Peyer's patch (tissue), 4 donors: ENCODE data around the gene METAP1D.

Experiments
- POLR2A ChIP-seq, 2 donors: fragments of 450-650 bp; IDR thresholded peaks; one replicate each; pipeline ENCODE4 v1.5.1; 2017; ENCODE audit warnings: antibody characterized with exemption in 2 of 2, mild to moderate bottlenecking in 2 of 2, moderate library complexity in 2 of 2
- TF ChIP-seq, protein P1 (sequence below), 6 experiments: fragments of 450-650 bp in 4 of 6; fragments of 200-600 bp in 2 of 6; sonication (generic) in 1 of 6; IDR thresholded peaks; one replicate each; pipeline ENCODE4 v1.5.1; 2017 to 2019; ENCODE audit warnings: antibody characterized with exemption in 6 of 6, mild to moderate bottlenecking in 3 of 6, moderate library complexity in 1 of 6

DNA sequence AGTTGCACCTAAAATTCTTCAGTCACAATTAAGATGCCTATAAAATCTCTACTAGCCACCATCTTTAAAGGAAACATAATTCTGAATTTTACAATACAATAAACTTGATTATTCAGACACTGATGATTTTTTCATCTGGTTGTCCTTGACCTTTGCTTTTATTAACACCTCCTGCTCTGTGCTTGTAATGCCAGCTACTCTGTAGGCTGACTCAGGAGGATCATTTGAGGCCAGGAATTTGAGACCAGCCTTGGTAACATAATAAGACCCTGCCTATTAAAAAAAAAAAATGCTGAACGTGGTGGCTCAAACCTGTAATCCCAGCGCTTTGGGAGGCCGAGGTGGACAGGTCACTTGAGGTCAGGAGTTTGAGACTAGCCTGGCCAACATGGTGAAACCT lies 39.2 kb upstream of the METAP1D start:
- TF ChIP-seq POLR2A (IDR thresholded peaks at IDR 0.05): no peak
- TF ChIP-seq, protein P1, sequence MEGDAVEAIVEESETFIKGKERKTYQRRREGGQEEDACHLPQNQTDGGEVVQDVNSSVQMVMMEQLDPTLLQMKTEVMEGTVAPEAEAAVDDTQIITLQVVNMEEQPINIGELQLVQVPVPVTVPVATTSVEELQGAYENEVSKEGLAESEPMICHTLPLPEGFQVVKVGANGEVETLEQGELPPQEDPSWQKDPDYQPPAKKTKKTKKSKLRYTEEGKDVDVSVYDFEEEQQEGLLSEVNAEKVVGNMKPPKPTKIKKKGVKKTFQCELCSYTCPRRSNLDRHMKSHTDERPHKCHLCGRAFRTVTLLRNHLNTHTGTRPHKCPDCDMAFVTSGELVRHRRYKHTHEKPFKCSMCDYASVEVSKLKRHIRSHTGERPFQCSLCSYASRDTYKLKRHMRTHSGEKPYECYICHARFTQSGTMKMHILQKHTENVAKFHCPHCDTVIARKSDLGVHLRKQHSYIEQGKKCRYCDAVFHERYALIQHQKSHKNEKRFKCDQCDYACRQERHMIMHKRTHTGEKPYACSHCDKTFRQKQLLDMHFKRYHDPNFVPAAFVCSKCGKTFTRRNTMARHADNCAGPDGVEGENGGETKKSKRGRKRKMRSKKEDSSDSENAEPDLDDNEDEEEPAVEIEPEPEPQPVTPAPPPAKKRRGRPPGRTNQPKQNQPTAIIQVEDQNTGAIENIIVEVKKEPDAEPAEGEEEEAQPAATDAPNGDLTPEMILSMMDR (IDR thresholded peaks at IDR 0.05): no peak
